Gastrocnemius medialis (tissue), 4 donors: Measurements from ENCODE around the gene GNAI3. TPM values are rescaled to one million over a fixed set of nuclear protein-coding genes. Genes with fewer than 3 reads are reported as not detected.

Source experiments
- ATAC-seq, 2 donors: fragments of 150-250 bp; one replicate each; pipeline ENCODE4 v1.9.1; 2016
- DNase-seq, 2 donors: peaks; one replicate each; pipeline ENCODE4 v3.0.0-alpha.2; 2019
- H3K27ac ChIP-seq, 4 donors: fragments of 200-600 bp; sonication (generic); 1 replicate in 1 of 4; 2 replicates in 3 of 4; pipeline ENCODE4 v1.5.1; 2016 to 2018; ENCODE audit warnings: mild to moderate bottlenecking in 2 of 4, moderate library complexity in 1 of 4
- H3K27me3 ChIP-seq, 3 donors: fragments of 200-600 bp; sonication (generic) in 2 of 3; 1 replicate in 1 of 3; 2 replicates in 2 of 3; pipeline versions ENCODE4 v1.5.1 to v1.6.0; 2016 to 2019; ENCODE audit warnings: mild to moderate bottlenecking in 1 of 3, moderate library complexity in 1 of 3
- H3K36me3 ChIP-seq, 2 donors: fragments of 200-600 bp; sonication (generic) in 1 of 2; one replicate each; pipeline ENCODE4 v1.5.1; 2017 to 2018
- H3K4me1 ChIP-seq, 2 donors: fragments of 200-600 bp; sonication (generic) in 1 of 2; one replicate each; pipeline ENCODE4 v1.5.1; 2016 to 2017; ENCODE audit warnings: mild to moderate bottlenecking in 2 of 2
- H3K4me3 ChIP-seq, 4 donors: fragments of 200-600 bp; sonication (generic) in 3 of 4; 1 replicate in 1 of 4; 2 replicates in 3 of 4; pipeline ENCODE4 v1.5.1; 2016 to 2019; ENCODE audit warnings: mild to moderate bottlenecking in 2 of 4
- H3K9me3 ChIP-seq, 3 donors: fragments of 200-600 bp; sonication (generic) in 2 of 3; 1 replicate in 1 of 3; 2 replicates in 2 of 3; pipeline ENCODE4 v1.5.1; 2016 to 2019
- POLR2A ChIP-seq, 2 donors: fragments of 450-650 bp; IDR thresholded peaks; one replicate each; pipeline ENCODE4 v1.6.1; 2017; ENCODE audit warnings: antibody characterized with exemption in 2 of 2, mild to moderate bottlenecking in 2 of 2, moderate library complexity in 2 of 2
- in situ Hi-C, 4 donors: fragments of 200-750 bp; cut with MboI; loops; one replicate each; pipeline versions ENCODE4 v1.15.0 to v1.8.0; 2017; ENCODE audit warnings: low sequenced_read_pairs in 4 of 4
- intact Hi-C: fragments of 100-400 bp; cut with DNase I; formaldehyde crosslinking; loops from one replicate; pipeline ENCODE4 v1.15.1; 2023; ENCODE audit warnings: low total_unique reads
- total RNA-seq, 4 donors: library from RNA; depleted of rRNA; stranded (reverse); fragments of >200 nt; gene quantifications; one replicate each; pipeline versions ENCODE4 v1.1.0 to v1.2.3, GENCODE V29; 2016
- TF ChIP-seq, protein P1 (sequence below), 5 experiments: fragments of 450-650 bp in 3 of 5; fragments of 200-600 bp in 2 of 5; sonication (generic) in 2 of 5; IDR thresholded peaks in 4 of 5; conservative IDR thresholded peaks in 1 of 5; 1 replicate in 4 of 5; 2 replicates in 1 of 5; pipeline ENCODE4 v1.5.1; 2016 to 2019; ENCODE audit warnings: antibody characterized with exemption in 5 of 5, mild to moderate bottlenecking in 3 of 5, moderate library complexity in 3 of 5

Gene GNAI3
- total RNA-seq, 4 donors from 2014 or later = 0.90 to 2.5 (median 1.8) TPM

- ATAC-seq (no peak), DNase-seq (no peak)
- no peak overlapping the region for H3K27ac ChIP-seq
- in situ Hi-C loops = no loop called here
- no peaks in the 10 kb centered on the region for H3K9me3 ChIP-seq
- H3K27me3 ChIP-seq = no peaks in the 10 kb centered on the region
- intact Hi-C loops = no loop called here
- H3K36me3 ChIP-seq = peaks cover 0 to 41% of the 10 kb centered on the region in 2 donors
- TF ChIP-seq POLR2A (IDR thresholded peaks at IDR 0.05) = no peak
- TF ChIP-seq, protein P1, sequence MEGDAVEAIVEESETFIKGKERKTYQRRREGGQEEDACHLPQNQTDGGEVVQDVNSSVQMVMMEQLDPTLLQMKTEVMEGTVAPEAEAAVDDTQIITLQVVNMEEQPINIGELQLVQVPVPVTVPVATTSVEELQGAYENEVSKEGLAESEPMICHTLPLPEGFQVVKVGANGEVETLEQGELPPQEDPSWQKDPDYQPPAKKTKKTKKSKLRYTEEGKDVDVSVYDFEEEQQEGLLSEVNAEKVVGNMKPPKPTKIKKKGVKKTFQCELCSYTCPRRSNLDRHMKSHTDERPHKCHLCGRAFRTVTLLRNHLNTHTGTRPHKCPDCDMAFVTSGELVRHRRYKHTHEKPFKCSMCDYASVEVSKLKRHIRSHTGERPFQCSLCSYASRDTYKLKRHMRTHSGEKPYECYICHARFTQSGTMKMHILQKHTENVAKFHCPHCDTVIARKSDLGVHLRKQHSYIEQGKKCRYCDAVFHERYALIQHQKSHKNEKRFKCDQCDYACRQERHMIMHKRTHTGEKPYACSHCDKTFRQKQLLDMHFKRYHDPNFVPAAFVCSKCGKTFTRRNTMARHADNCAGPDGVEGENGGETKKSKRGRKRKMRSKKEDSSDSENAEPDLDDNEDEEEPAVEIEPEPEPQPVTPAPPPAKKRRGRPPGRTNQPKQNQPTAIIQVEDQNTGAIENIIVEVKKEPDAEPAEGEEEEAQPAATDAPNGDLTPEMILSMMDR (IDR thresholded peaks at IDR 0.05 in 4 of 5, conservative IDR thresholded peaks at IDR 0.05 in 1 of 5) = no peak
- no peak overlapping the region for H3K4me3 ChIP-seq
- no peaks in the 10 kb centered on the region for H3K4me1 ChIP-seq
Measured at GRCh38 chr1:109595531-109595930, 47.1 kb downstream of the GNAI3 start.

DNA sequence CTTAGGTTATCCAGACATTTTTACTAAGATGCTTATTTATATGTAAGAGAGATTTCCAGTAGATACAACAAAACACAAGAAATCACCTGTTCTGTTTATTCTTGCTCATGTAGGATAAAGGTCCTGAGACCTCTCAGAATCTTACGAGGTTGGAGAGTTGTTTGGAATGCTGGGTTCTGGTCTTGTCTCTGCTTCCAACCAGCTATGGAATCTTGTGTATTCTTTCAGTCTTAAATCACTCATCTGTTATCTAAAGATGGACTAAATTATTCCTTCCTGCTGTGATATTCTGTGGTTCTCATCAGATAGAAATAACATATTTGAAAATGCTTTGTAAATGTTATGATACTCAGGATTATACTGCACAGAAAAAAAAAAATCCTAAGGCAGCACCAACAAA lies 49.7 kb downstream of the GNAI3 start:
- Histone ChIP-seq H3K27ac (no peak overlapping the region), H3K9me3 (no peaks in the 10 kb centered on the region), H3K36me3 (peaks cover 0 to 17% of the 10 kb centered on the region in 2 donors), H3K27me3 (no peaks in the 10 kb centered on the region), H3K4me1 (no peaks in the 10 kb centered on the region), H3K4me3 (no peak overlapping the region)
- intact Hi-C loops = no loop called here
- TF ChIP-seq POLR2A (IDR thresholded peaks at IDR 0.05) = no peak
- TF ChIP-seq, protein P1 (IDR thresholded peaks at IDR 0.05 in 4 of 5, conservative IDR thresholded peaks at IDR 0.05 in 1 of 5) = no peak
- ATAC-seq (no peak), DNase-seq (no peak)
- in situ Hi-C loops = no loop called here

- no peak for ATAC-seq
Measured at GRCh38 chr1:109598655-109599054, 50.2 kb downstream of the GNAI3 start.

DNA sequence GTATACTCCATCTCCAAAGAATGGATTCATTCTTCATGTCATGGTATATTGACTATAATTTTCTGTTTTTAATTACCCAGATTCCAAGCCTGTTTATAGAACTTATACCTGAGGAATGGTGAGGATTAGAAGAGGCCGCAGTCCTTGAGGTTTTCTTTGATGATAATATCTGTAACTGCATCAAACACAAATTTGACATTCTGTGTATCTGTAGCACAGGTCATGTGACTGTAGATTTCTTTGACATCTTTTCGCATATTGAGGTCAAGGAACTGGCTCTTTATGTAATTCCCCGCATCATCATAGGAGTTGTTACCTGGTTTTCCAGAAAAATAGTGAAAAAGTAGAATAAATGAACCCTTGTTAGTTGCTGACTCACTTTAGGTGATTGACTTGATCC lies 54.8 kb downstream of the GNAI3 start:
- DNase-seq (no peak), ATAC-seq (no peak)
- Histone ChIP-seq H3K4me1 (no peaks in the 10 kb centered on the region), H3K4me3 (no peak overlapping the region), H3K36me3 (peaks cover 0 to 7% of the 10 kb centered on the region in 2 donors), H3K27ac (no peak overlapping the region), H3K9me3 (no peaks in the 10 kb centered on the region), H3K27me3 (no peaks in the 10 kb centered on the region)
- TF ChIP-seq, protein P1 (IDR thresholded peaks at IDR 0.05 in 4 of 5, conservative IDR thresholded peaks at IDR 0.05 in 1 of 5) = no peak
- no peak for TF ChIP-seq POLR2A (IDR thresholded peaks at IDR 0.05)
- intact Hi-C loops = no loop called here
- in situ Hi-C loops = no loop called here

More at GRCh38 chr1:109598655-109599054, 50.2 kb downstream of the GNAI3 start:
- Histone ChIP-seq H3K4me1 (no peaks in the 10 kb centered on the region), H3K4me3 (no peak overlapping the region), H3K27ac (no peak overlapping the region), H3K36me3 (peaks cover 0 to 14% of the 10 kb centered on the region in 2 donors), H3K27me3 (no peaks in the 10 kb centered on the region), H3K9me3 (no peaks in the 10 kb centered on the region)
- DNase-seq = no peak
- TF ChIP-seq, protein P1 (IDR thresholded peaks at IDR 0.05 in 4 of 5, conservative IDR thresholded peaks at IDR 0.05 in 1 of 5) = no peak
- TF ChIP-seq POLR2A (IDR thresholded peaks at IDR 0.05) = no peak
- intact Hi-C loops (no loop called here), in situ Hi-C loops (no loop called here)

DNA sequence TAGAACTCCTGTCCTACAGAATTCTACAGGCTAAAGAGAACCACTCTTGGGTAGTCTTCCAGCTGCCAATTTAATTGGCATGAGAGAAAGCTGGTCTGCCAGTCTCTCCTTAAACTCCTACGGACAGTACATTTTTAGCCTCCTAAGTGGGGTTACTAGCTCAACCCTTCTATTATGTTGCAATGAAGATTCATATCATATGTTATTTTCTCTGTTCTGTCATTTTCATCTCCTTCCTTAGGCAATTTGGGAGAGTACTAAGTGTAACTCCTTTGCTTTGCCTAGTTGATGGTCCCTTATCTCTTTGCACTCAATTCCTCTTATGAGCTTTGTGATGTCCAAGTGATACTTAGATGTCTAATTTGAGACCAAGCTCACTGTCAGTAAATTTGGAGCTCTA lies 57.0 kb downstream of the GNAI3 start:
- intact Hi-C loops (no loop called here), in situ Hi-C loops (no loop called here)
- H3K27ac ChIP-seq = no peak overlapping the region

More for the DNA sequence above, 57.0 kb downstream of the GNAI3 start:
- TF ChIP-seq POLR2A (IDR thresholded peaks at IDR 0.05) = no peak
- TF ChIP-seq, protein P1 (IDR thresholded peaks at IDR 0.05 in 4 of 5, conservative IDR thresholded peaks at IDR 0.05 in 1 of 5) = no peak
- Histone ChIP-seq H3K36me3 (no peaks in the 10 kb centered on the region), H3K4me1 (no peaks in the 10 kb centered on the region), H3K9me3 (no peaks in the 10 kb centered on the region), H3K4me3 (no peak overlapping the region), H3K27me3 (no peaks in the 10 kb centered on the region)
- ATAC-seq (no peak), DNase-seq (no peak)
